HepG2 (cell line): ENCODE measurements around the gene SRSF4. TPM values are rescaled to one million over a fixed set of nuclear protein-coding genes. Genes with fewer than 3 reads are reported as not detected.

Experiments
- ATAC-seq: fragments of 200-7000 bp; cut with Tn5 transposase; 3 replicates; pipeline ENCODE4 v1.9.1; 2020; ENCODE audit warnings: mild to moderate bottlenecking, moderate library complexity
- BruUV-seq: library from RNA; stranded (reverse); fragments of 400-500 nt; replicated peaks from 2 replicates; lab custom pipeline; 2021; lab: Mats Ljungman, UMichigan
- CTCF ChIA-PET: fragments of 300-600 bp; formaldehyde crosslinking; extraction: SDS; loops from one replicate; lab custom pipeline; 2021; ENCODE audit warnings: low total read pairs, inconsistent platforms, low intra/inter-chr PET ratio; lab: Yijun Ruan, JAX
- POLR2A ChIA-PET: fragments of 350-600 bp; sonication (Branson Sonifier 250); formaldehyde crosslinking; loops from one replicate; lab custom pipeline; 2020; ENCODE audit warnings: antibody characterized with exemption, inconsistent platforms; lab: Yijun Ruan, JAX
- DNase-seq: peaks from one replicate; pipeline ENCODE4 v3.0.0-alpha.2; 2015; ENCODE audit warnings: low spot score
- FAIRE-seq: peaks from 3 replicates; lab custom pipeline; 2011; peaks lifted over from hg19 to GRCh38; lab: Jason Lieb, UNC
- H2AFZ ChIP-seq: one replicate; pipeline ENCODE4 v1.6.1; 2011; ENCODE audit warnings: low read length, inconsistent platforms
- H3K27ac ChIP-seq: fragments of 300-600 bp; 3 replicates; pipeline ENCODE4 v1.8.0; 2011; ENCODE audit warnings: mixed run types, mild to moderate bottlenecking, mixed read lengths, low read length, inconsistent platforms; ENCODE audit not compliant: insufficient read depth; ENCODE audit errors: extremely low read length
- H3K27me3 ChIP-seq, 2 experiments: fragments of 200-600 bp in 1 of 2; 2 replicates in 1 of 2; 3 replicates in 1 of 2; pipeline versions ENCODE4 v1.6.0 to v1.8.0; 2011; ENCODE audit warnings: low read length in 2 of 2, mild to moderate bottlenecking in 2 of 2, moderate library complexity in 2 of 2, inconsistent platforms in 1 of 2; ENCODE audit not compliant: insufficient read depth in 2 of 2, control insufficient read depth in 1 of 2
- H3K36me3 ChIP-seq, 2 experiments: fragments of 200-600 bp in 1 of 2; replicated peaks in 1 of 2; 2 replicates in 1 of 2; 3 replicates in 1 of 2; pipeline versions ENCODE4 v1.5.1 to v1.8.0; 2011; ENCODE audit warnings: low read length in 2 of 2, inconsistent platforms in 1 of 2; ENCODE audit not compliant: insufficient read depth in 2 of 2, control insufficient read depth in 1 of 2
- H3K4me1 ChIP-seq: 2 replicates; pipeline ENCODE4 v1.5.1; 2012; ENCODE audit warnings: low read length, inconsistent platforms; ENCODE audit not compliant: insufficient read depth
- H3K4me2 ChIP-seq: 2 replicates; pipeline ENCODE4 v1.6.0; 2011; ENCODE audit warnings: low read depth, low read length, inconsistent platforms
- H3K4me3 ChIP-seq, 3 experiments: fragments of 200-600 bp in 1 of 3; sonication (generic), shearing (Covaris generic) in 1 of 3; replicated peaks in 1 of 3; 2 replicates each; pipeline ENCODE4 v1.5.1; 2011 to 2016; ENCODE audit warnings: low read length in 3 of 3, inconsistent platforms in 2 of 3, low read depth in 2 of 3, mild to moderate bottlenecking in 2 of 3, control low read depth in 1 of 3, mixed read lengths in 1 of 3; ENCODE audit not compliant: insufficient read depth in 1 of 3
- H3K79me2 ChIP-seq: one replicate; pipeline ENCODE4 v1.6.1; 2011; ENCODE audit warnings: low read length, inconsistent platforms; ENCODE audit not compliant: insufficient read depth
- H3K9ac ChIP-seq: 2 replicates; pipeline ENCODE4 v1.6.0; 2011; ENCODE audit warnings: mild to moderate bottlenecking, low read depth, low read length, inconsistent platforms; ENCODE audit not compliant: insufficient read depth
- H3K9me3 ChIP-seq: 2 replicates; pipeline ENCODE4 v1.5.1; 2012; ENCODE audit warnings: mild to moderate bottlenecking, low read length
- H4K20me1 ChIP-seq: 2 replicates; pipeline ENCODE4 v1.6.0; 2011; ENCODE audit warnings: inconsistent platforms, mild to moderate bottlenecking, low read length, moderate library complexity; ENCODE audit not compliant: insufficient read depth
- CBFB ChIP-seq: sonication (generic); formaldehyde crosslinking; IDR thresholded peaks from 2 replicates; pipeline ENCODE4 v1.4.0; 2020; ENCODE audit warnings: missing genetic modification reagents
- DPF2 ChIP-seq: sonication (generic); formaldehyde crosslinking; IDR thresholded peaks from 2 replicates; pipeline ENCODE4 v1.4.0; 2020; ENCODE audit warnings: mild to moderate bottlenecking, low read depth, missing genetic modification reagents, borderline replicate concordance
- KAT8 ChIP-seq: IDR thresholded peaks from 2 replicates; pipeline ENCODE4 v1.6.1; 2016; ENCODE audit warnings: missing genetic modification reagents, missing compliant biosample characterization
- POLR2AphosphoS5 ChIP-seq: IDR thresholded peaks from 2 replicates; pipeline ENCODE4 v1.6.1; 2012; ENCODE audit warnings: low read depth, low read length
- RBM22 ChIP-seq: fragments of 200-400 bp; formaldehyde crosslinking; optimal IDR thresholded peaks from 2 replicates; pipeline ENCODE3; 2017; ENCODE audit warnings: mild to moderate bottlenecking, low read length, moderate library complexity
- SAFB2 ChIP-seq: sonication (generic); formaldehyde crosslinking; IDR thresholded peaks from 2 replicates; pipeline ENCODE4 v1.5.1; 2020; ENCODE audit warnings: missing genetic modification reagents, low read depth, mild to moderate bottlenecking, borderline replicate concordance
- ZBTB21 ChIP-seq: sonication (generic); formaldehyde crosslinking; IDR thresholded peaks from 2 replicates; pipeline ENCODE4 v1.4.0; 2020; ENCODE audit warnings: missing genetic modification reagents
- ZNF337 ChIP-seq: sonication (generic); formaldehyde crosslinking; IDR thresholded peaks from 2 replicates; pipeline ENCODE4 v1.5.1; 2020; ENCODE audit warnings: missing genetic modification reagents, low read depth, mild to moderate bottlenecking, borderline replicate concordance
- ZNF362 ChIP-seq: sonication (generic); formaldehyde crosslinking; IDR thresholded peaks from 2 replicates; pipeline ENCODE4 v1.4.0; 2020; ENCODE audit warnings: missing genetic modification reagents, mild to moderate bottlenecking, borderline replicate concordance
- ZNF569 ChIP-seq: sonication (generic); formaldehyde crosslinking; IDR thresholded peaks from 2 replicates; pipeline ENCODE4 v1.5.0; 2020; ENCODE audit warnings: mild to moderate bottlenecking, missing genetic modification reagents, moderate library complexity, borderline replicate concordance
- WGBS: methylation state at CpG from one replicate; pipeline ENCODE4 v1.1.6; 2017; ENCODE audit warnings: low lambda C conversion rate; 5-methylcytosine and 5-hydroxymethylcytosine counted together
- in situ Hi-C: cut with HindIII; loops from 2 replicates; pipeline ENCODE4 v1.10.0; 2017; ENCODE audit warnings: low pct_unique_long_range_greater_than_20kb; ENCODE audit not compliant: extremely low pct_ligation_motif_present
- intact Hi-C: fragments of 100-400 bp; cut with micrococcal nuclease; formaldehyde crosslinking; loops from one replicate; pipeline ENCODE4 v1.10.0; 2022; ENCODE audit not compliant: unreplicated experiment
- polyA plus RNA-seq, 8 experiments: library from polyadenylated mRNA; depleted of rRNA in 3 of 8; stranded (reverse) in 7 of 8; unstranded in 1 of 8; fragments of >200 nt; fragmentation: Illumina TruSeq in 4 of 8; extraction: Trizol in 4 of 8; gene quantifications; 2 replicates each; pipeline versions ENCODE4 v1.2.1 to v1.2.3, GENCODE V29; 2011 to 2016; ENCODE audit warnings: low read depth in 4 of 8, missing spikeins in 1 of 8, mixed read lengths in 1 of 8; ENCODE audit not compliant: insufficient read depth in 1 of 8
- total RNA-seq, 5 experiments: library from RNA; depleted of rRNA; stranded (reverse); fragments of >200 nt; fragmentation: Illumina TruSeq; extraction: Trizol; gene quantifications; 2 replicates each; pipeline ENCODE4 v1.2.3, GENCODE V29; 2016; ENCODE audit warnings: low read depth in 1 of 5

The SRSF4 gene
- total and polyA plus RNA-seq, 2 of the 13 experiments (the other 11 are each of a cell fraction or from before 2014, with no cell fraction given): 37.7 to 50.9 TPM

GRCh38 chr1:29193879-29194455 is 12.3 kb upstream of the SRSF4 start (continued):
- TF ChIP-seq DPF2: no peak
- no peak for TF ChIP-seq ZNF569 (CRISPR knock-in tag)
- TF ChIP-seq ZBTB21 (CRISPR knock-in tag): no peak
- no peak for TF ChIP-seq ZNF337
- no peak for TF ChIP-seq CBFB (CRISPR knock-in tag)

- WGBS: 94% methylated on average over 6 of the region's 6 CpGs
- CTCF ChIA-PET: no interaction called here
- no TSS peak for BruUV-seq
Measured at GRCh38 chr1:29190718-29191117, 9.0 kb upstream of the SRSF4 start.

More at GRCh38 chr1:29190718-29191117, 9.0 kb upstream of the SRSF4 start:
- Histone ChIP-seq H3K9me3 (no peaks in the 10 kb centered on the region), H3K4me1 (peaks cover 29% of the 10 kb centered on the region), H2AFZ (no peak overlapping the region), H3K4me3 (no peak overlapping the region), H3K9ac (no peak overlapping the region), H4K20me1 (no peaks in the 10 kb centered on the region), H3K27me3 (no peaks in the 10 kb centered on the region), H3K79me2 (no peaks in the 10 kb centered on the region), H3K27ac (no peak overlapping the region), H3K4me2 (no peak overlapping the region), H3K36me3 (peaks cover 1 to 13% of the 10 kb centered on the region in 2 experiments; a peak in 4 of 5 replicates)
- TF ChIP-seq KAT8 (CRISPR knock-in tag) (no peak), RBM22 (no peak), ZNF362 (CRISPR knock-in tag) (no peak), POLR2AphosphoS5 (no peak), SAFB2 (no peak)
- in situ Hi-C loops (no loop called here), intact Hi-C loops (no loop called here)
- ATAC-seq (no peak), DNase-seq (no peak), FAIRE-seq (no peak)
- POLR2A ChIA-PET: interaction anchor here (3.0 kb wide), 1 partner anchor 9 kb away, joined by 11 read pairs; the partner anchor contains the start of gene SRSF4
